ENCODE results near the gene BTC.

GRCh38 chr4:74794382-74795010 is at the start of gene BTC:
- TF ChIP-seq FOXM1 (IDR thresholded peaks at IDR 0.05; ENCODE audit: borderline replicate concordance, low read depth) (no peak), NFIC (IDR thresholded peaks at IDR 0.05) (no peak), EP300 (IDR thresholded peaks at IDR 0.05; ENCODE audit: borderline replicate concordance) (no peak), MAX (IDR thresholded peaks at IDR 0.05) (0 out of 2 replicates have a peak, but pooled peaks have one; percentile 23), USF1 (IDR thresholded peaks at IDR 0.05) (peak; percentile 50), TEAD4 (IDR thresholded peaks at IDR 0.05) (no peak), TAF1 (IDR thresholded peaks at IDR 0.05; ENCODE audit: low read depth) (no peak), CREB1 (IDR thresholded peaks at IDR 0.05; ENCODE audit: low read depth) (no peak), RAD21 (IDR thresholded peaks at IDR 0.05; ENCODE audit: low read depth) (peak; percentile 36; the same call in 1 of the 2 replicates)
